GM12878 (cell line): ENCODE results near the gene PRDM9. TPM values are rescaled to one million over a fixed set of nuclear protein-coding genes. Genes with fewer than 3 reads are reported as not detected.
A peak's percentile ranks its signal among the peaks of the same experiment; 100 is the strongest.

ENCODE experiments used
- ATAC-seq: fragments of 200-7000 bp; cut with Tn5 transposase; 3 replicates; pipeline ENCODE4 v1.9.1; 2020; ENCODE audit warnings: mild to moderate bottlenecking, moderate library complexity
- BruUV-seq: library from RNA; stranded (reverse); fragments of 400-500 nt; replicated peaks from 2 replicates; lab custom pipeline; 2021; lab: Mats Ljungman, UMichigan
- CTCF ChIA-PET: fragments of 300-600 bp; sonication (Branson Sonifier 250); formaldehyde crosslinking; extraction: SDS; loops from one replicate; lab custom pipeline; 2021; ENCODE audit warnings: inconsistent platforms; lab: Yijun Ruan, JAX
- POLR2A ChIA-PET: fragments of 350-600 bp; formaldehyde crosslinking; extraction: SDS; loops from one replicate; lab custom pipeline; 2021; ENCODE audit warnings: inconsistent platforms; lab: Charles Lee
- RAD21 ChIA-PET: fragments of 300-600 bp; sonication (Branson Sonifier 250); formaldehyde crosslinking; loops from one replicate; lab custom pipeline; 2023; ENCODE audit warnings: antibody characterized with exemption; ENCODE audit not compliant: unreplicated experiment; lab: Charles Lee
- SMC1A ChIA-PET: fragments of 300-600 bp; sonication (Branson Sonifier 250); formaldehyde crosslinking; loops from one replicate; lab custom pipeline; 2023; ENCODE audit not compliant: unreplicated experiment, uncharacterized antibody; lab: Charles Lee
- DNase-seq: peaks from one replicate; pipeline ENCODE4 v3.0.0-alpha.2; 2011; ENCODE audit warnings: low read depth, low spot score
- FAIRE-seq: peaks from 3 replicates; lab custom pipeline; 2011; peaks lifted over from hg19 to GRCh38; lab: Jason Lieb, UNC
- H2AFZ ChIP-seq: 2 replicates; pipeline ENCODE4 v1.6.0; 2011; ENCODE audit warnings: low read depth, low read length, control low read depth; ENCODE audit not compliant: control insufficient read depth
- H3K27ac ChIP-seq: 2 replicates; pipeline ENCODE4 v1.5.1; 2011; ENCODE audit warnings: control low read depth; ENCODE audit not compliant: control insufficient read depth, insufficient read depth
- H3K27me3 ChIP-seq, 2 experiments: replicated peaks in 1 of 2; 2 replicates each; pipeline versions ENCODE4 v1.6.0 to v1.6.1; 2011; ENCODE audit warnings: low read length in 1 of 2; ENCODE audit not compliant: control insufficient read depth in 2 of 2, insufficient read depth in 2 of 2
- H3K36me3 ChIP-seq, 2 experiments: 2 replicates each; pipeline ENCODE4 v1.5.1; 2011; ENCODE audit warnings: low read length in 1 of 2; ENCODE audit not compliant: control insufficient read depth in 2 of 2, insufficient read depth in 2 of 2
- H3K4me1 ChIP-seq: 2 replicates; pipeline ENCODE4 v1.6.1; 2011; ENCODE audit warnings: mild to moderate bottlenecking, low read length, moderate library complexity, mixed read lengths; ENCODE audit not compliant: control insufficient read depth, insufficient read depth
- H3K4me2 ChIP-seq: 2 replicates; pipeline ENCODE4 v1.6.0; 2011; ENCODE audit warnings: control low read depth; ENCODE audit not compliant: control insufficient read depth, insufficient read depth
- H3K4me3 ChIP-seq: fragments of 200-600 bp; sonication (generic); 2 replicates; pipeline ENCODE4 v1.5.1; 2016
- H3K79me2 ChIP-seq: 2 replicates; pipeline ENCODE4 v1.6.0; 2011; ENCODE audit warnings: low read length; ENCODE audit not compliant: control insufficient read depth, insufficient read depth
- H3K9ac ChIP-seq: 2 replicates; pipeline ENCODE4 v1.8.0; 2011; ENCODE audit warnings: low read length, control low read depth, mixed read lengths; ENCODE audit not compliant: control insufficient read depth, insufficient read depth
- H3K9me3 ChIP-seq: replicated peaks from 3 replicates; pipeline ENCODE4 v1.5.1; 2011; ENCODE audit warnings: mild to moderate bottlenecking, low read length; ENCODE audit not compliant: control insufficient read depth, insufficient read depth
- H4K20me1 ChIP-seq: 2 replicates; pipeline ENCODE4 v1.6.0; 2011; ENCODE audit not compliant: control insufficient read depth, insufficient read depth
- ASH2L ChIP-seq: fragments of 300-600, 200-600 bp; sonication (generic); IDR thresholded peaks from 2 replicates; pipeline ENCODE4 v1.6.1; 2017; ENCODE audit warnings: low read depth, mild to moderate bottlenecking, borderline replicate concordance
- CBX3 ChIP-seq: fragments of 200-600 bp; sonication (generic); IDR thresholded peaks from 2 replicates; pipeline ENCODE4 v1.6.1; 2016; ENCODE audit warnings: low read depth, borderline replicate concordance
- CEBPB ChIP-seq, 2 experiments: fragments of 150-350 bp in 1 of 2; IDR thresholded peaks; 2 replicates each; pipeline ENCODE4 v1.6.1; 2012 to 2014; ENCODE audit warnings: low read depth in 2 of 2, low read length in 2 of 2, borderline replicate concordance in 1 of 2, inconsistent platforms in 1 of 2
- CREM ChIP-seq: IDR thresholded peaks from 2 replicates; pipeline ENCODE4 v1.6.1; 2014; ENCODE audit warnings: antibody characterized with exemption, low read depth
- EED ChIP-seq: sonication (generic); IDR thresholded peaks from 2 replicates; pipeline ENCODE4 v1.6.1; 2016; ENCODE audit warnings: antibody characterized with exemption, low read depth
- HDAC2 ChIP-seq: fragments of 200-600 bp; sonication (generic); IDR thresholded peaks from 2 replicates; pipeline ENCODE4 v1.6.1; 2017
- IKZF2 ChIP-seq, 2 experiments: fragments of 450-650 bp; IDR thresholded peaks; 2 replicates each; pipeline ENCODE4 v1.6.1; 2017; ENCODE audit warnings: mild to moderate bottlenecking in 2 of 2, moderate library complexity in 2 of 2
- NFIC ChIP-seq: IDR thresholded peaks from 2 replicates; pipeline ENCODE4 v1.6.1; 2012; ENCODE audit warnings: low read depth, mild to moderate bottlenecking, inconsistent platforms, low read length, moderate library complexity
- NR2C2 ChIP-seq: IDR thresholded peaks from 2 replicates; pipeline ENCODE4 v1.6.1; 2011; ENCODE audit warnings: borderline replicate concordance, low read depth; ENCODE audit not compliant: control insufficient read depth, insufficient read length
- RAD21 ChIP-seq: IDR thresholded peaks from 2 replicates; pipeline ENCODE4 v1.6.1; 2011; ENCODE audit warnings: mild to moderate bottlenecking, low read depth, low read length, moderate library complexity; ENCODE audit not compliant: insufficient read depth
- RB1 ChIP-seq: fragments of 450-650 bp; formaldehyde crosslinking; IDR thresholded peaks from 2 replicates; pipeline ENCODE4 v1.6.1; 2017; ENCODE audit warnings: mild to moderate bottlenecking, borderline replicate concordance
- RCOR1 ChIP-seq: conservative IDR thresholded peaks from 2 replicates; pipeline ENCODE4 v1.6.1; 2012; ENCODE audit warnings: low read depth, low read length, improper control_type of control experiment
- STAT1 ChIP-seq: fragments of 450-650 bp; conservative IDR thresholded peaks from 2 replicates; pipeline ENCODE4 v1.6.1; 2014; ENCODE audit warnings: antibody characterized with exemption, mild to moderate bottlenecking
- TAF1 ChIP-seq: IDR thresholded peaks from 2 replicates; pipeline ENCODE4 v1.6.1; 2011; ENCODE audit warnings: mild to moderate bottlenecking, low read depth, low read length, borderline replicate concordance
- TCF3 ChIP-seq: IDR thresholded peaks from 2 replicates; pipeline ENCODE4 v1.6.1; 2012; ENCODE audit warnings: low read depth, mild to moderate bottlenecking, low read length, borderline replicate concordance; ENCODE audit not compliant: insufficient read depth
- WGBS: methylation state at CpG from one replicate; pipeline ENCODE4 v1.1.6; 2016; ENCODE audit warnings: low lambda C conversion rate; ENCODE audit not compliant: insufficient replicate concordance, insufficient coverage; ENCODE audit errors: missing lambda C conversion rate; 5-methylcytosine and 5-hydroxymethylcytosine counted together
- in situ Hi-C: fragments of 300-500 bp; cut with MboI; formaldehyde crosslinking; loops from 9 replicates; pipeline ENCODE4 v1.14.3; 2018; ENCODE audit warnings: mixed read lengths
- intact Hi-C: fragments of 100-400 bp; cut with micrococcal nuclease; formaldehyde crosslinking; loops from one replicate; pipeline ENCODE4 v1.14.2; 2022; ENCODE audit not compliant: unreplicated experiment
- polyA plus RNA-seq, 11 experiments: library from polyadenylated mRNA; depleted of rRNA in 4 of 11; unstranded in 6 of 11; stranded (reverse) in 5 of 11; fragments of >200 nt; fragmentation: Nextera tagmentation in 4 of 11; fragmentation: Illumina TruSeq in 1 of 11; extraction: Ambion mirVana in 4 of 11; extraction: Trizol in 1 of 11; gene quantifications; 1 replicate in 1 of 11; 2 replicates in 10 of 11; pipeline versions ENCODE4 v1.2.1 to v1.2.3, GENCODE V29; 2011 to 2016; ENCODE audit warnings: inconsistent platforms in 2 of 11, missing spikeins in 2 of 11, low read depth in 1 of 11
- total RNA-seq, 4 experiments: library from RNA; depleted of rRNA in 3 of 4; stranded (reverse); fragments of >200 nt in 3 of 4; fragmentation: Illumina TruSeq in 1 of 4; extraction: Trizol in 1 of 4; gene quantifications; 2 replicates each; pipeline versions ENCODE4 v1.2.1 to v1.2.3, GENCODE V29; 2013 to 2021
- TF ChIP-seq, protein P1 (sequence below): fragments of 450-650 bp; IDR thresholded peaks from 2 replicates; pipeline ENCODE4 v1.6.1; 2014; ENCODE audit warnings: mild to moderate bottlenecking
- TF ChIP-seq, protein P2 (sequence below): fragments of 450-650 bp; formaldehyde crosslinking; IDR thresholded peaks from 2 replicates; pipeline ENCODE4 v1.4.0; 2022; ENCODE audit warnings: mild to moderate bottlenecking, moderate library complexity
- TF ChIP-seq, protein P3 (sequence below): IDR thresholded peaks from 2 replicates; pipeline ENCODE4 v1.6.1; 2012; ENCODE audit warnings: low read depth, low read length, improper control_type of control experiment

PRDM9 gene
- total and polyA plus RNA-seq, 10 of the 15 experiments (the other 5 are each of a cell fraction or from before 2014, with no cell fraction given), result not detected

DNA sequence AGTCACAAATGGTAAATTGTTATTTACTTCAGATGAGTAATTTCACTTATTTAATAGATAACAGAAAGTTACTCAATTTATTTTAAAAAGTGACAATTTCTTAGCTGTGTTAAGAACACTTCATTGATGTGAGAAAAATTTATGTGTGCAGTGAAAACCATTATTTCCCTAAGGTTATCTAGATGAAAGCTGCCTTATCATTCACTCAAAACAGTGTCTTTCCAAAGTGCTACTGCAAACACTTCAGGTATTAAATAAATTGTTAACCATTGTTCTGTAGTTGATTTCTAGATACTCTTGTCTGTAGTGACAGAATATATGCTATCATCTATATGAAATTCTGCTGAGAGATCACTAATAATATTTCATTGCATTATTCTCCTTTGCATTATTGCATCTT, 33.5 kb upstream of the PRDM9 start (continued):
- TF ChIP-seq RAD21 (no peak), ASH2L (no peak), IKZF2 (IDR thresholded peaks at IDR 0.05) (no peak), CBX3 (no peak), RB1 (no peak), STAT1 (no peak)
- TF ChIP-seq, protein P1, sequence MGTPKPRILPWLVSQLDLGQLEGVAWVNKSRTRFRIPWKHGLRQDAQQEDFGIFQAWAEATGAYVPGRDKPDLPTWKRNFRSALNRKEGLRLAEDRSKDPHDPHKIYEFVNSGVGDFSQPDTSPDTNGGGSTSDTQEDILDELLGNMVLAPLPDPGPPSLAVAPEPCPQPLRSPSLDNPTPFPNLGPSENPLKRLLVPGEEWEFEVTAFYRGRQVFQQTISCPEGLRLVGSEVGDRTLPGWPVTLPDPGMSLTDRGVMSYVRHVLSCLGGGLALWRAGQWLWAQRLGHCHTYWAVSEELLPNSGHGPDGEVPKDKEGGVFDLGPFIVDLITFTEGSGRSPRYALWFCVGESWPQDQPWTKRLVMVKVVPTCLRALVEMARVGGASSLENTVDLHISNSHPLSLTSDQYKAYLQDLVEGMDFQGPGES, result no peak
- TF ChIP-seq, protein P2, sequence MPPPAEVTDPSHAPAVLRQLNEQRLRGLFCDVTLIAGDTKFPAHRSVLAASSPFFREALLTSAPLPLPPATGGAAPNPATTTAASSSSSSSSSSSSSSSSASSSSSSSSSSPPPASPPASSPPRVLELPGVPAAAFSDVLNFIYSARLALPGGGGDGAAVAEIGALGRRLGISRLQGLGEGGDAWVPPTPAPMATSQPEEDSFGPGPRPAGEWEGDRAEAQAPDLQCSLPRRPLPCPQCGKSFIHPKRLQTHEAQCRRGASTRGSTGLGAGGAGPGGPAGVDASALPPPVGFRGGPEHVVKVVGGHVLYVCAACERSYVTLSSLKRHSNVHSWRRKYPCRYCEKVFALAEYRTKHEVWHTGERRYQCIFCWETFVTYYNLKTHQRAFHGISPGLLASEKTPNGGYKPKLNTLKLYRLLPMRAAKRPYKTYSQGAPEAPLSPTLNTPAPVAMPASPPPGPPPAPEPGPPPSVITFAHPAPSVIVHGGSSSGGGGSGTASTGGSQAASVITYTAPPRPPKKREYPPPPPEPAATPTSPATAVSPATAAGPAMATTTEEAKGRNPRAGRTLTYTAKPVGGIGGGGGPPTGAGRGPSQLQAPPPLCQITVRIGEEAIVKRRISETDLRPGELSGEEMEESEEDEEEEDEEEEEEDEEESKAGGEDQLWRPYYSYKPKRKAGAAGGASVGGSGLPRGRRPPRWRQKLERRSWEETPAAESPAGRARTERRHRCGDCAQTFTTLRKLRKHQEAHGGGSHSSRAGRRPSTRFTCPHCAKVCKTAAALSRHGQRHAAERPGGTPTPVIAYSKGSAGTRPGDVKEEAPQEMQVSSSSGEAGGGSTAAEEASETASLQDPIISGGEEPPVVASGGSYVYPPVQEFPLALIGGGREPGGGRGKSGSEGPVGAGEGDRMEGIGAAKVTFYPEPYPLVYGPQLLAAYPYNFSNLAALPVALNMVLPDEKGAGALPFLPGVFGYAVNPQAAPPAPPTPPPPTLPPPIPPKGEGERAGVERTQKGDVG (CRISPR knock-in tag), result no peak
- TF ChIP-seq, all 136 proteins: peak for 0

DNA sequence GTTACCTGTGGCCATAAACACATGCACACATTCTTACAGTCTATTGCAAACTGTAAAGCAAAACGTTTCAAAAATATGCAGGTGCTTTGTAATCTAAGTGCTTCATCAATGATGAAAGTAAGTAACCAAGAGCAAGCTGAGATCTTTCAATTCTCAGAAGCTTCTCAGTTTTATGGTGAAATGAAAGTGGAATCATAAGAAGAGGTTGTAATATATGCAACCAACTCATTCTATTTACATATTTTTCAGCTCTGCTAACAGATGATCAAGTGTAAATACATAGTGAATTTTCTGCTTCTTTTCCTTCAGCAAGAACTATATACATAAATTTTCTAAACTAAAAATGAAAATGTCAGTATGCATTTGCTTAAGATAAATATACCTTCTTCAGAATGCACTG, 33.1 kb upstream of the PRDM9 start:
- no peaks in the 10 kb centered on the region for H3K27me3 ChIP-seq
- H3K79me2 ChIP-seq, result no peaks in the 10 kb centered on the region
- FAIRE-seq, result no peak
- ChIA-PET SMC1A (interaction anchor here (1.1 to 2.0 kb wide), 4 partner anchors 8 to 25 kb away, joined by 4 to 6 read pairs (median 5); no protein-coding TSS in a partner anchor), RAD21 (no interaction called here), POLR2A (no interaction called here), CTCF (no interaction called here)
- intact Hi-C loops (no loop called here), in situ Hi-C loops (no loop called here)
- no peak for DNase-seq
- H3K4me2 ChIP-seq, result no peak overlapping the region
- no peak overlapping the region for H3K27ac ChIP-seq
- H3K9ac ChIP-seq, result no peak overlapping the region
- no TSS peak for BruUV-seq
- no peaks in the 10 kb centered on the region for H4K20me1 ChIP-seq
- no peak overlapping the region for H2AFZ ChIP-seq
- no peak overlapping the region for H3K4me3 ChIP-seq
- no peaks in the 10 kb centered on the region for H3K4me1 ChIP-seq
- peak; percentile 40; the same call in 2 of the 3 replicates for ATAC-seq
- 0% methylated on average over 1 of the region's 1 CpG for WGBS
- H3K9me3 ChIP-seq, result no peaks in the 10 kb centered on the region
- no peaks in the 10 kb centered on the region for H3K36me3 ChIP-seq
- TF ChIP-seq, protein P1, result no peak
- TF ChIP-seq TCF3 (no peak), CREM (no peak), RCOR1 (no peak), TAF1 (no peak), HDAC2 (no peak), EED (no peak), CEBPB (IDR thresholded peaks at IDR 0.05; ENCODE audit: borderline replicate concordance in 1 of 2, low read depth in 2 of 2, low read length in 2 of 2) (no peak), NR2C2 (no peak), NFIC (no peak), ASH2L (no peak)
- TF ChIP-seq, protein P3, sequence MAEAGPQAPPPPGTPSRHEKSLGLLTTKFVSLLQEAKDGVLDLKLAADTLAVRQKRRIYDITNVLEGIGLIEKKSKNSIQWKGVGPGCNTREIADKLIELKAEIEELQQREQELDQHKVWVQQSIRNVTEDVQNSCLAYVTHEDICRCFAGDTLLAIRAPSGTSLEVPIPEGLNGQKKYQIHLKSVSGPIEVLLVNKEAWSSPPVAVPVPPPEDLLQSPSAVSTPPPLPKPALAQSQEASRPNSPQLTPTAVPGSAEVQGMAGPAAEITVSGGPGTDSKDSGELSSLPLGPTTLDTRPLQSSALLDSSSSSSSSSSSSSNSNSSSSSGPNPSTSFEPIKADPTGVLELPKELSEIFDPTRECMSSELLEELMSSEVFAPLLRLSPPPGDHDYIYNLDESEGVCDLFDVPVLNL, result no peak
